CD1c-positive myeloid dendritic cell (primary cell): Measurements from ENCODE around the gene DNAH6.
"Not testable (repeated sequence)": the region's sequence is repeated elsewhere in the genome, so short reads cannot be mapped to it uniquely, and the experiment has no call there.

Experiments
- DNase-seq: peaks from one replicate; pipeline ENCODE4 v3.0.0-alpha.2; 2016; ENCODE audit errors: extremely low spot score

Gene DNAH6

DNA sequence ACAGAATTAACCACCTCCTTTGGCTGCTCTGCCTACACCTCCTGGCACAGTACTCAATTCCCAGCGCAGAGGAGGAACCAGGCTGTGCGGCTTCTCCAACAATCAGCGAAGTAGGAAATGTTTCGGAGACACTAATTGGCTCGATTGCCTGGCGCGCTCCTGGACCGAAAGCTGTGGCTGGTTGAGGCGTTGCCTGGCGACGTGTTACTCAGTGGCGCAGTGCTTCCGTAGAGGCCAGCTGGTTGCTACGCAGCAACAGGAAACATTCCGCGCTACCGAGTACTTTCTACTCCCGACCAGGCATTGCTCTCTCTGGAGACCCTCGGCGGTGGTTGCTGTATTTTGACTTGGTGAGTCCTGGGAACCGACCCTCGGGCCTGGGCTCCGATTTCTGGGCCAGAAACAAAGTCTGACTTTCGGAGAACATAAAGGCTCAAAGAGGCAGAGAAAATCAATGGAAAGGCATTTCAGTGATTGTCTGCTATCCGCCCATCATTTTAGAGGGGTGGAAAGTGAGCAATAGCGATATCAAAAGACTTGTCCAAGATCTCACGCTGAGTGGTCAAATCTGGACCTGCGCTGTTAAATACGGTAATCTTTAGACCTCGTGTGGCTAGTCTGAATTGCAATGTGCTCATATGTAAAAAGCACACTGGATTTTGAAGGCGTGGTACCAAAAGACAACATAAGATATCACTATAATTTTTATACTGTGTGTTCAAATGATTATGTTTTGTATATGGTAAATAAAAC is at the start of gene DNAH6:
DNAH6 (plus strand) TSS at position 265 of the 753 bp plus-strand sequence. CDS start 1,329 bp downstream, outside the sequence.
- DNase-seq: peak; percentile 95

- no peak for DNase-seq
Observed at GRCh38 chr2:84467389-84467788, 48.9 kb upstream of the DNAH6 start.

- DNase-seq: not testable (repeated sequence)
Observed at GRCh38 chr2:84472423-84472822, 43.9 kb upstream of the DNAH6 start.

DNA sequence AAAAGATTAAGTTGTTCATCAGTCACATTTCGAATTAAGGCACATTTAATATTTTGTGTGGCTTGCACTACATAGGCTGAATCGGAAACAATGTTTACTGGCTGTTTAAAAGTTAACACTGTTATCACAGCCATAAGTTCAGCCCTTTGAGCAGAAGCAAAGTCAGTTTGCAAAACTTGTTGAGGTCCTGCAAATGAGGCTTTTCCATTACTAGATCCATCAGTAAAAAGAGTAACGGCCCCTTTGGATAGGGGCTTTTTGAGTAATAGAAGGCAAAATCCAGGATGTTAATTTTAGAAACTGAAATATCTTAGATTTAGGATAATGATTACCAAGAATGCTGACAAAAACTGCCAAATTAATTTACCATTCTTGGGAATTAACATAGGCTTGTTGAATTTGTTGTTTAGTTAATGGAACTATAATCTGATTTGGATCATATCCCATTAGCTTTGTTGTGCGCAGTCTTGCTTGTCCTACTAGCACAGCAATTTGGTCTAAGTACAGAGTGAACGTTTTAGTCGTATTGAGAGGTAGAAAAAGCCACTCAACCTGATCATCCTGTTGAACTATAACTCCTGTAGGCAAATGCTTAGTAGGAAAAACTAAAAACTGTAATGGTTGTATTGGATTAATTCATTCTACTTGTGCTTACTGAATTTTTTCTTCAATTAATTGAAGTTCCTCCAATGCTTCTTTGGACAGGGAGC is 43.3 kb upstream of the DNAH6 start:
- no peak for DNase-seq

GRCh38 chr2:84474176-84474575 is 42.1 kb upstream of the DNAH6 start:
- DNase-seq: no peak

- DNase-seq: no peak
Observed at GRCh38 chr2:84477886-84478285, 38.4 kb upstream of the DNAH6 start.

DNA sequence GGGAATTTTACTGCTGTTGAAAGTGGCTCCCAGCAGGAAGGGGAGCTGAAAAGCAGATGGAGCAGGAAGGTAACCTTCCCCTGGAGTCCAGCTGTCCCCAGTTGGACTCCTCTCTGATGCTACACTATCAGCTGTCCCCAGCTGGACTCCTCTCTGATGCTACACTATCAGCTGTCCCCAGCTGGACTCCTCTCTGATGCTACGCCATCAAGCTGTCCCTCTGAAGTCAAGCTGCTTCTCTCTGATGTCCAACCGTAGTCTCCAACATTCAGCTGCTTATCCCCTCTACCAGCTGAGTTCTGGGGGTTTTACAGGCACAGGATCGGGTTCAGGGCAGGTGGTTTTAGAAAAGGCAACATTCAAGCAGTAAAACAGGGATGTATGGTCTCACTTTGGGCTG is 37.4 kb upstream of the DNAH6 start:
- no peak for DNase-seq

GRCh38 chr2:84481702-84482101 is 34.6 kb upstream of the DNAH6 start:
- DNase-seq: no peak

DNA sequence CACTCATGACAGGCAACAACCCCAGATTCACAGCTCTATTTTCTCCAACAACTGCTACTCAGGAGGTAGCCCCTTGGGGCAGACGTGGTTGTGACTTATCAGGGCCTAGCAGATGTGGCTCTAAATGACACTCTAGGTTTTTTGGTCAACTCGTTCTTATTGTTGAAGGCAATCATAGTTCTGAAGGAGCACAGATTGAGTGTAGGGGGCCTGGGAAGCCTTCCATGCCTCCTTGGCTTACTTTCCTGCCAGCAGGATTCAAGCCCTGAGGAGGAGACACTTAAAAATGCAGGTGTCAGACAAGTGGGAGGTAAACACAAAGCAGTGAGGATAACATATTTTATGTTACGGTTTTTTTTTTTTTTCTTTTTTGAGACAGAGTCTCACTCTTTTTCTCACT is 33.7 kb upstream of the DNAH6 start:
- no peak for DNase-seq

DNA sequence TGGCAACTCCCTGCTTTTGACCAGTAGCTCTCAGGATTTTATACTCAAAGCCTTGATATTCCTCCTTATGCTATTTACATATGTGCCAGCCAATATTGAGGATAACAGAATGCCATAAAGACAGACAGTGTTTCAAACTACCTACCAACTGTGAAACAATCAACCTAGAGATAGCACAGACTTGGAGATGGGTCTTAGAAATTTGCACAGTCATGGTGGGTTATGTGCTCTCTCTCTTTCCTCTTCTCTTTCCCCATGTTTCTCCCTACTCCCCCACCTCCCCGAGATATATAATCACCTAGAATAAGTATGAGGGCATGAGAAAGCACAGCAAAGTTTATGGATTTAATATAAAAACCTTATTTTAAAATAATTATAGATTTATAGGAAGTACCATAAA is 33.0 kb upstream of the DNAH6 start:
- DNase-seq: no peak

DNA sequence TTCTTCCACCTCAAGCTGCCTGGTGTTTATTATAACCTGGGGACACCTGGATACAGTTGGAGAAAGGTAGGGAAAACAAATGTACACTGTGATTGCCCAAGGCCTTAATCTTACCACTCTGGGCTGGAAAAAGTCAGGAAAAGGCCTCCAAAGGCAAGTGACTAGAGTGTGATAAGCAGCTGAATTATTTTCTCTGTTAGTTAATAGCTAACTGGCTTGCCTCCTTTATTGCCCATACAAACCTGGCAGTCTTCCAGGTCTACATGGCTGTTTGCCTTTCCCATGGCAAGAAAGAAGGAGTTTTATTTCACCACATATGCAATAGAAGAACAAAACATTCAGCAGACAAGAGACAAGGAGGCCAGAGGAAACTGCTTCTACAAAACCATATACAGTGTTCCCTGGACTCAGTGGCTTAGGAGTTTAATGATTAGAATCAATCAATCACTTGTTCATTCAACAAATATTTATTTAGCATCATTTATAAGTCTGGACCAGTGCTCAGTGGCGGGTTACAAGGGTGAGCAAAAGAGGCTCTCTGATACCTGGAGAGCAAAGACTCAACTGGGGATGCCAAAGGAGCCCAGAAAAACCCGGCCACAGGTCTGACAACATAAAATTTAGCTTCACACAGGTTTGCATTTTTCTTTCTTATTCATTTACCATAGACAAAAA is 29.7 kb upstream of the DNAH6 start:
- no peak for DNase-seq

DNA sequence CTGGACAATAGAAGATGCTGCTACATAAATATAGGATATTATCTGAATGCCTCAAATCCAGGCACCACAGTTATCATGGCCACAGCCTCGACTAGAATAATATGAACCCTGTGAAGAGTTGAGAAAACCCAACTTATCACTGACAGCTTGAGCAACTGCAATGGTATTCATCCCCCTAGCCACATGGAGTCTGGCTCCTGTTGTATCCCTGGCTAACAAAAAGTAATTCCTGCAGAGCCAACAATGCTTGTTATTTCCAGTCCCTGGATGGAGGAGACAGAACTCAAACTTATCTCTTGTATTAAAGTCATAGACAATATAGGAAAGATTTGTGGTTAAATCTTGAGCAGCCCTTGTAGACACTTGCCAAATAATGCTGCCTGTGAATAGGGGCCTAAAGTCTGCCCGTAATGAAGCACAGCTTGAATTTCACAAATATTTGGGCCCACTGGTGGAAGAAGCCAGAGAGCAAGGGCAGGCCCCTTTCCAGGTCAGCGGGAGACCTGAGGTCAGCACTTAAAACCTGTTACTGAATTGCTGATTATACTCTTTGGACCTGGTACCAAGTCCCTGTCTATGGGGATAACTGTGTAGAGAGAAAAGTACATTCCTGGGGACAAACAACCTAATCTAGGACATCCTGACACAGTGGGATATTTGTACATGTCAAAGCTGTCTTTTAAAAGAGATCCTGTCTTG is 28.9 kb upstream of the DNAH6 start:
- DNase-seq: no peak

DNA sequence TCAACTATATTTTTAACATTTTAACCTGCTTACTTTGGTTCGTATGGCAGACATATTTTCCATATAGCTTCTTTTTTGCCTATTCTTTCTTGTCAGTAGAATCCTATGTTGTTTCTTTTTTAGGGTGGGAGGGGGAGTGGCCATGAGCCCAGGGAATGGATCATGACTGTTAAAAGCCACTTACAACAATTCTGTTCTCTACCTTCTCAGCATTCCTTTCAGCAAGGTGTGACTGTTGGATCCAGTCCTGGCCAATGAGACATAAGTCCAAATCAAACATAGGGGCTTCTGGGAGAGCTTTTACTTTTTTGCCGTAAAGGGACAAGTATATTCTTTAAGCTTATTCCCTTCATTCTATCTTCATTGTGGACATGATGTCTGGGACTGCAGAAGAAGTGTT is 25.0 kb upstream of the DNAH6 start:
- DNase-seq: no peak

- DNase-seq: no peak
Observed at GRCh38 chr2:84491741-84492140, 24.6 kb upstream of the DNAH6 start.

GRCh38 chr2:84492571-84492970 is 23.7 kb upstream of the DNAH6 start:
- no peak for DNase-seq

GRCh38 chr2:84493514-84493913 is 22.8 kb upstream of the DNAH6 start:
- DNase-seq: no peak

- DNase-seq: no peak
Observed at GRCh38 chr2:84494070-84494469, 22.2 kb upstream of the DNAH6 start.

DNA sequence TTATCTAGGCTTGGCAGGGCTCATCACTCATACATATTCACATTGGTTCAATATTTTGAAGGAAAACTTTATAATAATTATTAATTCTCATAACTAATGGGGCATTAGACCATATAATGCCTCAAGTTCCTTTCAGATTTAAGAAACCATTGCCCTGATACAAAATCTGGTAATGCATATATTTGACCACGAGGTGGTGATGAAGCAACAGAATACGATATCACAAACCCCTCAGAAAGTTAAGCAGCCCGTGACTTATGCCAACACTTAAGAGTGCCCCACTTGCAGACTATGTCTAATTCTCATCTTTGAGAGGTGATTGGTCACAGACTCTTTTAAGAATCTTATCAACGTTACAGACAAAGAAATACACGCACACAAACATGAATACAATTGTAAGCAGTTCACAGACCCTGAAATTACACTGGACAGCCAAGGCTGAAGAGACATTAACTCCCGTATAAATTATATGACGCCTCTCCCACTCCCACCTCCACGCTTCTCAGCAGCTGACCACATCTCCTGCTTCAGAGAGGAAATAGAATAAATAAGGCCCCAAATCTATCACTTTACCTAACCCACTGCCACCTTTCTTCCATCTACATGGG is 20.7 kb upstream of the DNAH6 start:
- peak; percentile 79 for DNase-seq

DNA sequence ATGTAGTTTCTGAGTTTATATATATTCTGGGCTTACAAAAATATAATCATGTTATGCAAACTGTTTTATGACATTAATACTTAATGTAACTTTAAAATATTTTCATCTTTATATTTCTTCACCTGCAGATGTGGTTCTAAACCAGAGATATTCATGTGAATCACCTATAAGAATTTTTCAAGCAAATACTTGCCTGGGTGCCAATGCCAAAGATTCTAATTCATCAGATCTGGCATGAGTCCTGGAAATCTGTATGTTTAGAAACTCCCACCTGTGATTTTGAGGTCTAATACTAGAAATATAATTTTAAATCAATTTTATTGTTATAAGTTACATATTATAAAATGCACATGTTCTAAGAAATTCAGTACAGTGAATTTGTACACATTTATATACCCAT is 19.9 kb upstream of the DNAH6 start:
- no peak for DNase-seq

DNA sequence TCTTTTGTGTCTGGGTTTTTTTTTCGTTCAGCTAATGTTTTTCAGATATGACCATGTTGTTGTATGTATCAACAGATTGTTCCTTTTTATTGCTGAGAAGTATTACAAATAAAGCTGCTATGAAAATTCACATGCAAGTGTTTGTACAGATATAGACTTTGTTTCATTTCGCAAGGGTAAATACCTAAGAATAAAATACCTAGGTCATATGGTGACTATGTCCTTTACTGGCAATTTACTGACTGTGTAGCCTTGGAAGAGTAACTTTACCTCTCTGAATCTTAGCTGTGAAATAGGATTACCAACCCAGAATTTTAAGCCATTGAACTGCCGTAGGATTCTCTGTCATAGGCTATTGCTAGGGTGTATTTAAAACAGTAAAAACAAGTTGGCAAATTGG is 19.0 kb upstream of the DNAH6 start:
- no peak for DNase-seq

GRCh38 chr2:84498150-84498799 is 18.0 kb upstream of the DNAH6 start:
- DNase-seq: no peak
